SU-DHL-6 (cell line): Measurements from ENCODE around the gene GGT5.
"Not testable (repeated sequence)": the region's sequence is repeated elsewhere in the genome, so short reads cannot be mapped to it uniquely, and the experiment has no call there.

Experiments used
- H2AFZ ChIP-seq: fragments of 200-600 bp; sonication (generic); 2 replicates; pipeline ENCODE4 v1.6.1; 2014; ENCODE audit warnings: low read depth, mild to moderate bottlenecking, moderate library complexity, mixed read lengths, antibody characterized with exemption, low read length; ENCODE audit not compliant: severe bottlenecking
- H3F3A ChIP-seq: fragments of 200-600 bp; shearing (Covaris generic); 2 replicates; pipeline ENCODE4 v1.6.0; 2016; ENCODE audit warnings: antibody characterized with exemption, mild to moderate bottlenecking; ENCODE audit not compliant: insufficient read depth
- H3K27ac ChIP-seq: fragments of 200-600 bp; sonication (generic); 2 replicates; pipeline ENCODE4 v1.5.1; 2016; ENCODE audit warnings: low read depth, mild to moderate bottlenecking, low read length, moderate library complexity, mixed read lengths
- H3K27me3 ChIP-seq: fragments of 200-600 bp; sonication (generic), shearing (Covaris generic); 2 replicates; pipeline ENCODE4 v1.6.0; 2014; ENCODE audit warnings: mild to moderate bottlenecking, low read length
- H3K36me3 ChIP-seq: fragments of 200-600 bp; sonication (generic); 2 replicates; pipeline ENCODE4 v1.6.1; 2014; ENCODE audit warnings: mild to moderate bottlenecking, low read length, mixed read lengths
- H3K4me2 ChIP-seq: fragments of 300-600, 200-600 bp; shearing (Covaris generic), sonication (generic); 2 replicates; pipeline ENCODE4 v1.6.0; 2014; ENCODE audit warnings: low read length, low read depth, mild to moderate bottlenecking; ENCODE audit not compliant: poor library complexity, severe bottlenecking
- H3K4me3 ChIP-seq: fragments of 200-600 bp; sonication (generic); 2 replicates; pipeline ENCODE4 v1.5.1; 2014; ENCODE audit warnings: antibody characterized with exemption, low read length, mild to moderate bottlenecking, mixed read lengths; ENCODE audit not compliant: insufficient read depth, poor library complexity, severe bottlenecking
- H3K79me2 ChIP-seq: fragments of 200-600 bp; sonication (generic); 2 replicates; pipeline ENCODE4 v1.6.1; 2014; ENCODE audit warnings: mild to moderate bottlenecking, low read length, moderate library complexity; ENCODE audit not compliant: insufficient read depth
- H3K9ac ChIP-seq: fragments of 200-600 bp; sonication (generic); 2 replicates; pipeline ENCODE4 v1.7.0; 2014; ENCODE audit warnings: mild to moderate bottlenecking, low read length
- H3K9me2 ChIP-seq: fragments of 200-600 bp; sonication (generic); replicated peaks from 2 replicates; pipeline ENCODE4 v1.6.1; 2014; ENCODE audit warnings: low read length; ENCODE audit not compliant: insufficient read depth
- H3K9me3 ChIP-seq: fragments of 200-600 bp; sonication (generic); 2 replicates; pipeline ENCODE4 v1.6.1; 2014; ENCODE audit warnings: low read length, mixed read lengths; ENCODE audit not compliant: insufficient read depth
- H4K20me1 ChIP-seq: fragments of 200-600 bp; sonication (generic); 2 replicates; pipeline ENCODE4 v1.6.1; 2014; ENCODE audit warnings: low read depth, mild to moderate bottlenecking, antibody characterized with exemption, low read length, moderate library complexity, mixed read lengths
- EZH2phosphoT487 ChIP-seq: fragments of 200-600 bp; sonication (generic), shearing (Covaris generic); conservative IDR thresholded peaks from 2 replicates; pipeline ENCODE4 v1.6.1; 2018; ENCODE audit warnings: mild to moderate bottlenecking, antibody characterized with exemption, low read length, moderate library complexity, mixed read lengths
- TF ChIP-seq, protein P1 (sequence below): fragments of 200-600 bp; sonication (generic); IDR thresholded peaks from one replicate; pipeline ENCODE4 v1.5.1; 2017; ENCODE audit warnings: antibody characterized with exemption, mild to moderate bottlenecking, low read length, moderate library complexity; ENCODE audit not compliant: insufficient read depth, poor library complexity, severe bottlenecking

The GGT5 gene, protein sequence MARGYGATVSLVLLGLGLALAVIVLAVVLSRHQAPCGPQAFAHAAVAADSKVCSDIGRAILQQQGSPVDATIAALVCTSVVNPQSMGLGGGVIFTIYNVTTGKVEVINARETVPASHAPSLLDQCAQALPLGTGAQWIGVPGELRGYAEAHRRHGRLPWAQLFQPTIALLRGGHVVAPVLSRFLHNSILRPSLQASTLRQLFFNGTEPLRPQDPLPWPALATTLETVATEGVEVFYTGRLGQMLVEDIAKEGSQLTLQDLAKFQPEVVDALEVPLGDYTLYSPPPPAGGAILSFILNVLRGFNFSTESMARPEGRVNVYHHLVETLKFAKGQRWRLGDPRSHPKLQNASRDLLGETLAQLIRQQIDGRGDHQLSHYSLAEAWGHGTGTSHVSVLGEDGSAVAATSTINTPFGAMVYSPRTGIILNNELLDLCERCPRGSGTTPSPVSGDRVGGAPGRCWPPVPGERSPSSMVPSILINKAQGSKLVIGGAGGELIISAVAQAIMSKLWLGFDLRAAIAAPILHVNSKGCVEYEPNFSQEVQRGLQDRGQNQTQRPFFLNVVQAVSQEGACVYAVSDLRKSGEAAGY

DNA sequence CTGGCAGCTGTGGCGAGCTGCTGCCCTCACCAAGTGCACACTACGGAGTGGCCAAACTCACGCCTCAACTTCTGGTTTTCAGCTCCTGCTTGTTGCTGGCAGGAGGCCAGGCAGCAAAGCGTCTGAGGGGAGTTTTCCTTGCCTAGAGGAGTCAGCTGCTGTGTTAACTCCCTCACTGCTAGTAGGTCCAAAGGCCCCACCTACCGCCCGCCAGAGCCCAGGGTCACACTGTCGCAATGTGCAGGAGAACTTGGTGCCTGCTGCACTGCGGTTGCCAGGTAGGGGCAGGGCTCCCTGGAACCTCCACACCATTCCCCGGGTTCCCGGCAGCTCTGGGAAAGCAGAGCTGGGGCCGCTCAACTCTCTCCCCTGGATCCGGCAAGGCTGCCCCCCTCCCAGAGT is at the start of gene GGT5:
GGT5 (minus strand) TSS at position 53 of the 402 bp plus-strand sequence. CDS start 357 bp downstream, outside the sequence.
- not testable (repeated sequence) for H3K4me3 ChIP-seq, H4K20me1 ChIP-seq, H3K36me3 ChIP-seq, H3F3A ChIP-seq, H3K27ac ChIP-seq, H3K4me2 ChIP-seq, H3K9me2 ChIP-seq, H3K9me3 ChIP-seq, H2AFZ ChIP-seq, H3K27me3 ChIP-seq, H3K9ac ChIP-seq, H3K79me2 ChIP-seq

DNA sequence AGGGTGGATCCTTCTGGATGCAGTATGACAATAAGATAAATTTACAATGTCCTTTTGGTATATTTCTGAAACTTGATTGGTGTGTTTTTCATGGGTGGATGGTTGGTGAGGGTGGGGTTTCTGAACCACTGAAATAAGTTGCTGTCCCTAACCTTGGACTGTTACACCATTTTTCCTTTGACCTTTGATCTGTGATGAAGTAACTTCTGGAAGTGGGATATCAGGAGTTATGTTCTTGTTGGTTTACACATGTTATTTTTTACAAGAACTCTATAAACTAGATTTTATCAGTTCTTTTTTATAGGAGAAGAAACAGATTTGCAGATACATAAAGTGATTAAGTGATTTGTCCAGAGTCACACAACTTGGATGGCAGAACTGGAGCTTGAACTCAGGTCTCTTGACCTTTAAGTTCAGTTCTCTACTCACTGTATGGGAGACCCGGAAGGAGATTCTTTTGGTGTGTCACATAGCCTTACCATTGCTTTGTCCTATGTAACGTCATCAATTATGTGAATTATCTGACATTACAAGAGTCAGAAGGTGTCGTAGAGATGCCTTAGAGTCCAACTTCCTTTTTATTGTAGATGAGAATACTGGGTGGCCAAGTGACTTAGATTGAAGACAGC is 47.4 kb upstream of the GGT5 start:
- peaks cover 65% of the 10 kb centered on the region for H3K79me2 ChIP-seq
- not testable (repeated sequence) for H3F3A ChIP-seq, H3K27me3 ChIP-seq, H3K9me2 ChIP-seq, H2AFZ ChIP-seq, H3K36me3 ChIP-seq, H3K9ac ChIP-seq, H3K9me3 ChIP-seq, H3K4me3 ChIP-seq, H3K27ac ChIP-seq, H4K20me1 ChIP-seq, H3K4me2 ChIP-seq

DNA sequence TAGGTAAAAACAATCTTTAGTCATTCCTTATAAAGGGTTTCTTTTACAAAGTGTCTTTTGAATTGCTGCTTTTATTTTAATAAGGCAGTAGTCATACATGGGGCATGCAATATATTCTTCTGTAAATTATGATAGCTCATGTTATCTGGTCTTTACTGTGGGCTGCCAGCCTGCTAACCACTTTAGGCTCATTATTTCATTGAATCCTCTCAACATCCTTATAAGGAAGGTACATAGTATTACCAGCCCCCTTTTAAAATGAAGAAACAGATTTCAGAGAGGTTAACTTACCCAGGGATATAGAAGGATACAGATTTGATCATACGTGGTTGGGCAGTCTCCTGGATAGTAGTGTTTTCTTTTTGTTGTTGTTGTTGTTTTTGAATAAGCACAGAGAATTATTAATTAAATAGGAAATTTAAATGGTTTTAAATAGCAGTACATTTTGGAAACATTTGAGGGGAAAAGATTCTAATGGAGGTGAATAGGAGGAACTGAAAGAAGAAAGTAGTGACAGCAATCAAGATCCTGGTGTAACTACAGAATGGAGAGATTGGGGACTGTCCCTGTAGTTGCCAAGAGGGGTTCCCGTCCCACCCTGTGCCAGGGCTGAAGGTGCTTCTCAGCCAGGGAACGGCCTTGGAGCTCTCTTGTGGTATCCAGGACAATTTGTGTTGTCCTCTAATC is 46.8 kb upstream of the GGT5 start:
- TF ChIP-seq, protein P1, sequence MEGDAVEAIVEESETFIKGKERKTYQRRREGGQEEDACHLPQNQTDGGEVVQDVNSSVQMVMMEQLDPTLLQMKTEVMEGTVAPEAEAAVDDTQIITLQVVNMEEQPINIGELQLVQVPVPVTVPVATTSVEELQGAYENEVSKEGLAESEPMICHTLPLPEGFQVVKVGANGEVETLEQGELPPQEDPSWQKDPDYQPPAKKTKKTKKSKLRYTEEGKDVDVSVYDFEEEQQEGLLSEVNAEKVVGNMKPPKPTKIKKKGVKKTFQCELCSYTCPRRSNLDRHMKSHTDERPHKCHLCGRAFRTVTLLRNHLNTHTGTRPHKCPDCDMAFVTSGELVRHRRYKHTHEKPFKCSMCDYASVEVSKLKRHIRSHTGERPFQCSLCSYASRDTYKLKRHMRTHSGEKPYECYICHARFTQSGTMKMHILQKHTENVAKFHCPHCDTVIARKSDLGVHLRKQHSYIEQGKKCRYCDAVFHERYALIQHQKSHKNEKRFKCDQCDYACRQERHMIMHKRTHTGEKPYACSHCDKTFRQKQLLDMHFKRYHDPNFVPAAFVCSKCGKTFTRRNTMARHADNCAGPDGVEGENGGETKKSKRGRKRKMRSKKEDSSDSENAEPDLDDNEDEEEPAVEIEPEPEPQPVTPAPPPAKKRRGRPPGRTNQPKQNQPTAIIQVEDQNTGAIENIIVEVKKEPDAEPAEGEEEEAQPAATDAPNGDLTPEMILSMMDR, result no peak
- TF ChIP-seq EZH2phosphoT487, result no peak
- H3K36me3 ChIP-seq, result no peaks in the 10 kb centered on the region
- H2AFZ ChIP-seq, result no peak overlapping the region
- no peaks in the 10 kb centered on the region for H3K27me3 ChIP-seq
- no peak overlapping the region for H3K9ac ChIP-seq
- H3K9me3 ChIP-seq, result no peaks in the 10 kb centered on the region
- H4K20me1 ChIP-seq, result peaks cover 10% of the 10 kb centered on the region; the same call in 1 of the 2 replicates
- no peaks in the 10 kb centered on the region for H3K9me2 ChIP-seq
- no peak overlapping the region for H3K27ac ChIP-seq
- H3K4me2 ChIP-seq, result no peak overlapping the region
- H3F3A ChIP-seq, result no peaks in the 10 kb centered on the region
- H3K79me2 ChIP-seq, result peaks cover 69% of the 10 kb centered on the region
- H3K4me3 ChIP-seq, result no peak overlapping the region

DNA sequence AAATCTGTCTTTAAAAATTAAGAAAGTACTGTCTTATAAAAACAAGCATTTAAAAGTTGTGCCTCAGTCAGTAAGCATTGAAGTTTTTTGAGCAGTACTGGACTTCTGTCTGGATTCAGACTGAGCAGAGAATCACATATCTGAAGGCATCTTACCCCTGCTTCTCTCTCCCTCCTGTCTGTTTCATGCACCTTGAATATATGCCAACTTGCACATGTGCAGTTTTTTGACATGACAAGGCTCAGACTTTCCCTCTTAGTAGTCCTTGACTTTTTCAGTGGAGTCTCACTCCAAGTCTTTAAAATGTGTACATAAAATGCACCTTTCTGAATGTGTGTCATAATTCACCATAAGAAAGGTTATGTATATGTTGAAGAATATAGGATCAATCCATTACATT is 45.6 kb upstream of the GGT5 start:
- no peaks in the 10 kb centered on the region for H3K27me3 ChIP-seq
- no peaks in the 10 kb centered on the region for H3K9me3 ChIP-seq
- no peaks in the 10 kb centered on the region for H3K36me3 ChIP-seq
- no peak overlapping the region for H3K4me3 ChIP-seq
- no peak for TF ChIP-seq EZH2phosphoT487
- TF ChIP-seq, protein P1, result no peak
- no peaks in the 10 kb centered on the region for H3F3A ChIP-seq
- peaks cover 16% of the 10 kb centered on the region for H4K20me1 ChIP-seq
- H2AFZ ChIP-seq, result no peak overlapping the region
- H3K27ac ChIP-seq, result no peak overlapping the region
- H3K9ac ChIP-seq, result no peak overlapping the region
- H3K9me2 ChIP-seq, result no peaks in the 10 kb centered on the region
- H3K79me2 ChIP-seq, result peaks cover 73% of the 10 kb centered on the region
- H3K4me2 ChIP-seq, result no peak overlapping the region
